PC-9 (cell line): ENCODE measurements around the gene SUPT3H. TPM values are rescaled to one million over a fixed set of nuclear protein-coding genes. Genes with fewer than 3 reads are reported as not detected.

Source experiments
- BruUV-seq: library from RNA; stranded (reverse); fragments of 400-500 nt; replicated peaks from 2 replicates; lab custom pipeline; 2021; lab: Mats Ljungman, UMichigan
- CTCF ChIA-PET: fragments of 300-600 bp; sonication (Branson Sonifier 250); formaldehyde crosslinking; loops from one replicate; lab custom pipeline; 2022; ENCODE audit warnings: antibody characterized with exemption; lab: Charles Lee
- POLR2A ChIA-PET: fragments of 300-600 bp; sonication (Branson Sonifier 250); formaldehyde crosslinking; loops from one replicate; lab custom pipeline; 2022; ENCODE audit warnings: antibody characterized with exemption; ENCODE audit not compliant: unreplicated experiment; lab: Charles Lee
- DNase-seq, 2 experiments: peaks; one replicate each; pipeline versions ENCODE4 v3.0.0 to v3.0.0-alpha.2; 2015 to 2022; ENCODE audit warnings: mixed read lengths in 1 of 2
- H2AFZ ChIP-seq: fragments of 200-600 bp; sonication (generic); 2 replicates; pipeline ENCODE4 v1.8.1; 2017; ENCODE audit warnings: antibody characterized with exemption
- H3F3A ChIP-seq: fragments of 200-600 bp; sonication (generic); 2 replicates; pipeline ENCODE4 v1.8.1; 2017; ENCODE audit warnings: antibody characterized with exemption, mild to moderate bottlenecking, low read depth; ENCODE audit not compliant: insufficient read depth
- H3K27ac ChIP-seq: fragments of 200-600 bp; sonication (generic); 2 replicates; pipeline ENCODE4 v1.6.1; 2016; ENCODE audit warnings: mixed run types
- H3K27me3 ChIP-seq: fragments of 200-600 bp; sonication (generic); 2 replicates; pipeline ENCODE4 v1.6.1; 2016; ENCODE audit warnings: low read depth, mixed run types; ENCODE audit not compliant: insufficient read depth
- H3K36me3 ChIP-seq: fragments of 200-600 bp; sonication (generic); 2 replicates; pipeline ENCODE4 v1.6.1; 2016; ENCODE audit warnings: low read depth, mixed run types
- H3K4me1 ChIP-seq: fragments of 200-600 bp; sonication (generic); replicated peaks from 2 replicates; pipeline ENCODE4 v1.6.1; 2016; ENCODE audit warnings: mixed run types; ENCODE audit not compliant: insufficient read depth
- H3K4me2 ChIP-seq: fragments of 200-600 bp; sonication (generic); 2 replicates; pipeline ENCODE4 v1.6.1; 2017; ENCODE audit warnings: mixed run types
- H3K4me3 ChIP-seq: fragments of 200-600 bp; sonication (generic); 2 replicates; pipeline ENCODE4 v1.6.1; 2016; ENCODE audit warnings: mixed run types
- H3K79me2 ChIP-seq: fragments of 200-600 bp; sonication (generic); 2 replicates; pipeline ENCODE4 v1.6.1; 2017; ENCODE audit warnings: low read depth, mixed run types
- H3K9me2 ChIP-seq: fragments of 200-600 bp; sonication (generic); 2 replicates; pipeline ENCODE4 v1.8.1; 2017; ENCODE audit warnings: mild to moderate bottlenecking; ENCODE audit not compliant: insufficient read depth
- H3K9me3 ChIP-seq: fragments of 200-600 bp; sonication (generic); 2 replicates; pipeline ENCODE4 v1.8.1; 2016; ENCODE audit warnings: low read depth; ENCODE audit not compliant: insufficient read depth
- H4K20me1 ChIP-seq: fragments of 200-600 bp; sonication (generic); 2 replicates; pipeline ENCODE4 v1.8.1; 2017; ENCODE audit not compliant: insufficient read depth
- EZH2 ChIP-seq: fragments of 200-600 bp; sonication (generic); IDR thresholded peaks from 2 replicates; pipeline ENCODE4 v1.8.0; 2017; ENCODE audit warnings: antibody characterized with exemption, low read depth
- intact Hi-C: fragments of 100-400 bp; cut with micrococcal nuclease; formaldehyde crosslinking; loops from one replicate; pipeline ENCODE4 v1.10.0; 2022; ENCODE audit not compliant: unreplicated experiment
- total RNA-seq: library from RNA; stranded (reverse); gene quantifications from 2 replicates; pipeline ENCODE4 v1.2.3, GENCODE V29; 2021
- TF ChIP-seq, protein P1 (sequence below): fragments of 200-600 bp; sonication (generic); conservative IDR thresholded peaks from 2 replicates; pipeline ENCODE4 v1.6.1; 2017; ENCODE audit warnings: mixed run types, antibody characterized with exemption, mild to moderate bottlenecking, moderate library complexity

The SUPT3H gene
- total RNA-seq, 1 experiment from 2014 or later = 9.2 TPM

DNA sequence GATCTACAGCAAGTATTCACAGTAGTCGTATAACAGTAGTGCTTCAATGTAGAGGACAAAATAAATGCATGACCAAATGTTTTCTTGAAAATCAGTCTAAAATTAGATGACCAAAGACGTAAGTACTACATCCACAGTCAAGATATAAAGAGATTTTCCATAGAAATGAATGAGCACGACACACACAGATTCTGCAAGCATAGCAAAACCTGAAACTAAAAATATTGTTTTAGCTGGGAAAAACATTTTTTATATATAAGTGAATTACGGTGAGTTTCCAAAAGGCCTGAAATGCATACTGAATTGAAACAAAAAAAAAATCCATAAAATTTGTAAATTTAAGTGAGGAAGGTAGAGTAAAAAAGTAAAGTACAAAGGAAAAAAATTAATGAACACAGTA lies 217.4 kb downstream of the SUPT3H start:
- H3K36me3 ChIP-seq = no peaks in the 10 kb centered on the region
- ChIA-PET CTCF (no interaction called here), POLR2A (no interaction called here)
- H3F3A ChIP-seq = no peaks in the 10 kb centered on the region
- H3K27ac ChIP-seq = no peak overlapping the region
- H3K4me3 ChIP-seq = no peak overlapping the region
- no peak for DNase-seq
- no peak overlapping the region for H2AFZ ChIP-seq
- H3K79me2 ChIP-seq = no peaks in the 10 kb centered on the region
- H3K4me2 ChIP-seq = no peak overlapping the region
- BruUV-seq = no TSS peak
- no peaks in the 10 kb centered on the region for H4K20me1 ChIP-seq
- intact Hi-C loops = no loop called here
- no peaks in the 10 kb centered on the region for H3K27me3 ChIP-seq
- H3K4me1 ChIP-seq = peaks cover 10% of the 10 kb centered on the region
- H3K9me3 ChIP-seq = 0 out of 2 replicates have a peak, but pooled peaks cover 3% of the 10 kb centered on the region
- H3K9me2 ChIP-seq = no peaks in the 10 kb centered on the region; the same call in 1 of the 2 replicates
- no peak for TF ChIP-seq EZH2
- TF ChIP-seq, protein P1, sequence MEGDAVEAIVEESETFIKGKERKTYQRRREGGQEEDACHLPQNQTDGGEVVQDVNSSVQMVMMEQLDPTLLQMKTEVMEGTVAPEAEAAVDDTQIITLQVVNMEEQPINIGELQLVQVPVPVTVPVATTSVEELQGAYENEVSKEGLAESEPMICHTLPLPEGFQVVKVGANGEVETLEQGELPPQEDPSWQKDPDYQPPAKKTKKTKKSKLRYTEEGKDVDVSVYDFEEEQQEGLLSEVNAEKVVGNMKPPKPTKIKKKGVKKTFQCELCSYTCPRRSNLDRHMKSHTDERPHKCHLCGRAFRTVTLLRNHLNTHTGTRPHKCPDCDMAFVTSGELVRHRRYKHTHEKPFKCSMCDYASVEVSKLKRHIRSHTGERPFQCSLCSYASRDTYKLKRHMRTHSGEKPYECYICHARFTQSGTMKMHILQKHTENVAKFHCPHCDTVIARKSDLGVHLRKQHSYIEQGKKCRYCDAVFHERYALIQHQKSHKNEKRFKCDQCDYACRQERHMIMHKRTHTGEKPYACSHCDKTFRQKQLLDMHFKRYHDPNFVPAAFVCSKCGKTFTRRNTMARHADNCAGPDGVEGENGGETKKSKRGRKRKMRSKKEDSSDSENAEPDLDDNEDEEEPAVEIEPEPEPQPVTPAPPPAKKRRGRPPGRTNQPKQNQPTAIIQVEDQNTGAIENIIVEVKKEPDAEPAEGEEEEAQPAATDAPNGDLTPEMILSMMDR = no peak

DNA sequence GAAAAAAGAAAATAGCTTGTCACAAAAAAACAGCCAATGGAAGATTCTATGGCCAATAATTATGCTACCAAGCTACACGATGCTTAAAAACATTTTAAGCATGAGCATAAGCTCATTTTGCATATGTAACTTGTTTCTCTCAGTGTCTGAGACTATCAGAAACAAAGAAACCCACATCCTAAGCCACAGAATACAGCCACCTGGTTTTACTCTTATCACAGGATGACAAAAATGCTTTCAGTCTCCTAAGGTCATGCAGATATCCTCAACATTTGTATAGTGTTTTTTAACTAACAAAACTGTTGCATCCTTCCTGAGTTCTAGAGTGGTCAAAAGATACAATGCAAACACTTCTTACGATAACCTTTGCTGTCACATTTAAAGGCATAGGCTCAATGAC lies 221.7 kb downstream of the SUPT3H start:
- H3F3A ChIP-seq = no peaks in the 10 kb centered on the region
- H4K20me1 ChIP-seq = no peaks in the 10 kb centered on the region
- no peaks in the 10 kb centered on the region for H3K4me1 ChIP-seq
- H3K27me3 ChIP-seq = no peaks in the 10 kb centered on the region
- intact Hi-C loops = no loop called here
- no peak overlapping the region for H3K27ac ChIP-seq
- H3K4me3 ChIP-seq = no peak overlapping the region
- DNase-seq = no peak
- no peaks in the 10 kb centered on the region for H3K36me3 ChIP-seq
- H3K9me3 ChIP-seq = 0 out of 2 replicates have a peak, but pooled peaks cover 3% of the 10 kb centered on the region
- CTCF ChIA-PET = no interaction called here
- H3K4me2 ChIP-seq = no peak overlapping the region
- no peak for TF ChIP-seq EZH2
- TF ChIP-seq, protein P1 = no peak
- no peak overlapping the region for H2AFZ ChIP-seq
- BruUV-seq = no TSS peak
- POLR2A ChIA-PET = no interaction called here
- H3K9me2 ChIP-seq = no peaks in the 10 kb centered on the region; the same call in 1 of the 2 replicates
- H3K79me2 ChIP-seq = no peaks in the 10 kb centered on the region

DNA sequence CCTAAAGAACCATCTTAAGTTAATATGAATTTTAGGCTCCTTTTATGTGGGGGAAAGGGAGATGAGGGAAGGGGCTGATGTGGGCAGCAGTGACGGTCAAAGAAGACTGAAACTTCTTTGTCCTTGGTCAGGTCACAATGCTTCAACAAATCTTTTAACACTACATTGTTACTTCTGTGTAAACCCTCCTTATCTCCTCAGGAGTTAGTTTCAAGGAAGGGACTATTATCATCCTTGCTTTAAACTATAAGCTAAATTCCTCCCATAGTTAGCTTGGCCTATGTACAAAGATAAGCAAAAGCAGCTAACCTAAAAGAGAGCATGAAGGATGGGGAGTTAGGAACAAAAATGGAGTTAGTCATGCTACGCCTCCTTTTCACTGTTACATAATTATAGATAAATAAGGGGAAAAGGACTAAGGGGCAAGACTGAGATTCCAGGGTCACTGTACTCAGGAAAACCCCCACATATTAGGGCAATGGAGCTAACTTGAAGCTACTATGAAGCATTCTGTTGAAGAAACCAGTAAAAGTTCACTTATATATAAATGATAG lies 222.3 kb downstream of the SUPT3H start:
- H3K4me1 ChIP-seq = no peaks in the 10 kb centered on the region
- H3K79me2 ChIP-seq = no peaks in the 10 kb centered on the region
- intact Hi-C loops = no loop called here
- H3K4me3 ChIP-seq = no peak overlapping the region
- no peaks in the 10 kb centered on the region; the same call in 1 of the 2 replicates for H3K9me2 ChIP-seq
- no peak for TF ChIP-seq EZH2
- TF ChIP-seq, protein P1 = no peak
- no peaks in the 10 kb centered on the region for H3K27me3 ChIP-seq
- H3K27ac ChIP-seq = no peak overlapping the region
- ChIA-PET CTCF (no interaction called here), POLR2A (no interaction called here)
- H3K9me3 ChIP-seq = 0 out of 2 replicates have a peak, but pooled peaks cover 3% of the 10 kb centered on the region
- BruUV-seq = no TSS peak
- H3K36me3 ChIP-seq = no peaks in the 10 kb centered on the region
- no peak for DNase-seq
- no peak overlapping the region for H3K4me2 ChIP-seq
- no peak overlapping the region for H2AFZ ChIP-seq
- no peaks in the 10 kb centered on the region for H3F3A ChIP-seq
- H4K20me1 ChIP-seq = no peaks in the 10 kb centered on the region
